Stimulated activated CD4-positive, alpha-beta T cell treated with anti-CD3 and anti-CD28 coated beads, Interleukin-1b, Interleukin-23, amount 100 ng/mL, for 48 hours (primary cell): ENCODE results near the gene FAM241A.
"Not testable (repeated sequence)": the region's sequence is repeated elsewhere in the genome, so short reads cannot be mapped to it uniquely, and the experiment has no call there.

Experiments
- DNase-seq: peaks from one replicate; pipeline ENCODE4 v3.0.0-alpha.2; 2020

Gene FAM241A

DNA sequence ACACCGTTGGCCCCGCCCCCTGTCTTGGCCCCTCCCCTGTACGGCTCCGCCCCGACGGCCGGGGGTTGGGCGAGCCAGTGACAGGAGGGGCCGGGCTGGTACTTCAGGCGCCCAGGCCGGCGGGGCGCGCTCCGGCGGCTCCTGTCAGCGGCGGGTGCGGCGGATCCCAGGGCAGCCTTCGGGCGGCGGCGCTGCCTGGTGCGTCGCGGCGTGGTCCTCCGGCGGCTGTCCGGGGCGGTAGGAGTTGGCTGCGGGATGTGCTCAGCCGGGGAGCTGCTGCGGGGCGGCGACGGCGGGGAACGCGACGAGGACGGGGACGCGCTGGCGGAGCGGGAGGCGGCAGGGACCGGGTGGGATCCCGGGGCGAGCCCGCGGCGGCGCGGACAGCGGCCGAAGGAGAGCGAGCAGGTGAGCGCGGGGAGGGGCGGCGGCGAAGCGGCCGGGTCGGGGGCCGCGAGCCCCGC is at the start of gene FAM241A:
Gene FAM241A, plus strand, starts transcription at position 129 of the 464 bp plus-strand sequence. Its CDS starts 127 bp downstream, at position 256.
- DNase-seq: peak; percentile 87

DNA sequence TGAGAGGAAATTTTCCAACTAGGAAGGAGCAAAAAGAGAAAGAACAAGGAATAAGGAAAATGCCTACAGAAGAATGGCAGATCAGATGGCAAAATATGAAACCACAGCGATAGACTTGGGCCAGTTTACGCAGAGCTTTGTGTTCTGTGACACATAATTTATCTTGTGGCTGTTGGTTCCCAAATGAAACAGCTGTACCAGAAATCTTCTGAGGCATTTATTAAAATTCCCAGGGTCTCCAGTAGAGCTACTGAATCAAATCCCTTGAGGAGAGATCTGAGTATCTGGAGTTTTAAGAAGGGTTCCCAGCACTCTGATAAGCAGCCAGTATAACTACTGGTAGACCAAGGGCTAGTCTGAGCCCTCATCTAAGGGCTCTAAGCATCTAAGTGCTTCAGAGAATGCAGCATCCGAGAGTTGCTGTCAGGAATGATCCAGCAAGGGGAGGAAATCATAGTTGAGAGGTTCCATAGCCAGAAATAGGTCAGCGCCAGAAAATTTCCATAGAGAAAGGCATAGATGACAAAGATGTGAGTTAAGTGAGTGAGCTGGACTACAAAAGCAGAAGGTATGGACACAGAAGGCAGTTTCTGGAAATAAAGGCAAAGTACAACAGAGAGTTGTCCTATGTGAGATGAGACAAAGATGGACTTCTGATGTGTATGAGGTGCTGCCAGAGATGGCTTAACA is 46.3 kb upstream of the FAM241A start:
- no peak for DNase-seq

DNA sequence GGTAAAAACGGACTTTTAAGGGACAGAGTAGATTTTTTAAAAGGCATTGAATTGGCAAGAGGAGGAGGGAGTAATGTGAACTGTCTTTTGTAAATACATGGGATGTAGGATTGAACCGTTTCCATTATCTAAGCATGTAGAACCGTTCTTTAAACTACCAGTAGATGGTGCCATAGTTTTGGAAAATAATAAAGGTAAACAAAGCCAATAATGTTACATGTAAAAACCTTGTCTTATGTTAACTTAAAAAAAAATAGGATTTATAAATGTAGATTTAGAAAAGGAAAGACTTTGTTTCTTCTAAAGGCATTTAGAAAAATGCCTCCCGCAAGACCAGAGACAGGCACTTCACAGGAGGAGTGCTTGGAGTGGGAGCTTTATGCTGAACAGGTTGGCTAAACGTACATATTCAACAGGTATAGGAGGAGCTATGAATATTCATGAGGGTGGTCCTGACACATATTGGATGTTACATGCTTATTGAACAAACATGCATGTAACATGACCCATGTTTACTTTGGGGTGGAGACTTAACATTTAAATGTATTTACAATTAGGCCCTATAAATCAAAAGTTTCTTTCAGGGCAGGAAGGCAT is 45.5 kb upstream of the FAM241A start:
- DNase-seq: no peak

DNA sequence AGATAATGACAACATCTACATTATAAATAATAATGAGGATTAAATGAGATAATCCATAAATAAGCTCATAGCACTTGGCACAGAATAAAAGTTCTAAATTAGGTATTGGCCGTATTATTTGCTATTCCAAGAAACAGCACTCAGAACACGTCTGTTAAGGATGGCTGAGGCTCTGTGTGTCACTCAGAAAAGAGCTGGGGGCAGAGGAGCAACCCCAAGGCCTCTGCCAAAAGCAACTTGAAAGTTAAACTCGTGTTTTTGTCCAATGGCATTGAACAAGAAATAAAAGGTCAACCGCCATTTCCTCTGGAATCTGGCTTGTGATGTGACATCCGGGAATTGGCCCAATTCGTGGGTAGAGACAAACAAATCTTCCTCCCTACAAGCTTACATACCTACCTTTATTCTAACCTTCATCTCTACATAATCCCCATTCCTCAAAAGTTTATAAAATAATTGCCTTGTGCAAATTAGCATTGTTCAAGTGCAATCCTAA is 42.3 kb upstream of the FAM241A start:
- DNase-seq: no peak

DNA sequence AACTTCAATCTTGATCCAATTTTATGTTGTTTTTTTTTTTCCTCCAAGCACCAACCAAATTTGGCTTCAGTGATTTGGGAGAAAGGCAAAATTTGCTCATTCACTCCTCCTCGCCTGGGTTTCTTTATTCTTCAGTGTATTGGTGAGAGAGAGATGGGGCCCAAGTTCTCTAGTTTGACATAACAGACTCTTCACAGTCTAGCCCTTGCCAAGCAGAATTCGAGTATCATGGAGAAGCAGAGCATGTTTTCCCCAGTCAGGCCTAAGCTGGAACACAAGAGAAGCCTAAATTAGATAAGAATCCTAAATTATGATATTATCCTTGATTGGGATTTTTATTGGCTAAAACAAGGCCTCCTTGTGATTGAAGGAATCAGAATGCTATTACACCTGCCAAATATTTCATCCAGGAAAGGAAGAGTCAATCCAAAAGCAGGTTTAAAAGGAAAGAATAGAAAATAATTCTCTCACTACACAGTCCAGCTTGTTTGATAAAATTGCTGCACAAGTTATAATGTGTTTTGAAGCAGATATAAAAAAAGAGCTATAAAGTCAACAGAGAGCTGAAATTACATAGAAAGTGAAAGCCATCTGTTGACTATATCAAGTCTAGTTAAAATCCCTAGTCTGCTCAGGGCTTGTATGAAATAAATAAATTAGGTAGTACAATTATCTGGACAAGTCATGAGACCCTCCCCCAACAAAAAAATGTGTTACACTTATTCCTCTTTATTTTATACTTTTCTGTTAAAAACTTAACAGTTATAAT is 39.9 kb upstream of the FAM241A start:
- no peak for DNase-seq

DNA sequence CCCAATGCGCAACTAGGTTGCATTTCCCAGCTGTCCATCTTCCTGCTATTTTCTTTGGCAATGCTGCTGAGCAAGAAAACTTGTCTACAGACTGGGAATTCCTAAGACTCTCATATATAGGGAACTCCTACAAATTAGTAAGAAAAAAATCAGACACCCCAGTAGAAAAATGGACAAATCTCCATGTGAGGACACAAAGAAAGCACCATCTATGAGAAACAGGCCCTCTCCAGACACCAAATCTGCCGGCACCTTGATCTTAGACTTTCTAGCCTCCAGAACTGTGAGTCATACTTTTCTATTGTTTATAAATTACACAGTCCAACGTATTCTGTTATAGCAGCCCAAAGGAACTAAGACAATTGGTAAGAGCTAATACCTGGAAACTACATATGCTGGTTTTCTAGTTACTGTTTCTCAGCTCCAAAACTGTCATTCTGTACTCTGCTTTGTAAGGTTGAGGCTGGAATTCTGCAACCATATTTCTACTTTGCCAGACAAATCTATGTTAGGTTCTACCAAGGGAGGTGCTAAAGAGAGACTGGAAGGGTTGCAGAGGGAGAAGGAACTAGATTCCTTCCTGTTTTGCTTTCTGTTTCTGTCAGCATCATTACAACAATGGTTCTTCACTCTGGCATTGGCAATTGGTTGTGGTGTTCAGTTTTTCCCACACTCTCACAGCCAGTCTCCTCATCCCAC is 35.7 kb upstream of the FAM241A start:
- DNase-seq: no peak

DNA sequence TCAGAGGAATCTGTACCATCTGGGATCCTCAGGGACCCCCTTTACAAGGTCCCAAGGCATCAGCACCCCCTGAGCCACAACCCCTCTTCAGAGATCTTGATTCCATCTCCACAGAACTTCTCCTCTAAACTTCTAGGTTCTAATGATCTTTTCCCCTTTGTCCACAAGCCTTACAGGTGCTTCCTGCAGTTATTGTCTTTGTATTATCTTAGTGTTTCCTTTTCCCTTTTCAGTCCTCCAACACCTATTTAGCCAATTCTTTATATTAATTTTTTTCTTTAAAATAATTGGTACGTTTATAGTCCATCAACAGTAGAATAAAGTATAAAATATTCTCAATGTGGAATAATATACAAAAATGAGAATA is 35.2 kb upstream of the FAM241A start:
- DNase-seq: no peak

DNA sequence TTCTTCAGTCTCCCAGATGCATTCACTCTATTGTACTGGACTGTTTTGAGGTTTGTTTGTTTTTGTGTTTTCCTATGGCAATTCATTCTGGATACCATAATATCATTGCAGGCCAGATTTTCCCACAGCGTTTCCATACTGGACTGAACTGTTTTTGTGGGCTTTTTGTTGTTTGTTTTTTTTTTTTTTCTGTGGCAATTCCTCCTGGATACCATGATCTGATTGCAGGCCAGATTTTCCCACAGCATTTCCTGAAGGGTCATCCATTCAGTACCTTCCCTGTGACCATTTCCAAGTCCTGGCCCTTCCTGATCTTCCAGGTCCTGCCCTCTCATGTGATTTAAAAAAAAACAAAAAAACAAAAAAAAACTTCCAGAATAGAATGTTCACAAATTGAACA is 33.9 kb upstream of the FAM241A start:
- no peak for DNase-seq

DNA sequence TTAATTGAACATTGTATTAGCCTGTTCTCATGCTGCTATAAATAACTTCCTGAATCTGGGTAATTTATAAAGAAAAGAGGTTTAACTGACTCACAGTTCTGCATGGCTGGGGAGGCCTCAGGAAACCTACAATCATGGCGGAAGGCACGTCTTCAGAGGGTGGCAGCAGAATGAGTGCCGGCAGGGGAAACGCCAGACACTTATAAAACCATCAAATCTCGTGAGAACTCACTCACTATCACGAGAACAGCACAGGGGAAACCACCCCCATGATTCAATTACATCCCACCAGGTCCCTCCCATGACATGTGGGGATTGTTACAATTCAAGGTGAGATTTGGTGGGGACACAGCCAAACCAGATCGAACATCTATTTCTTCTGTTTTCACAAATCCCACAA is 33.2 kb upstream of the FAM241A start:
- not testable (repeated sequence) for DNase-seq

DNA sequence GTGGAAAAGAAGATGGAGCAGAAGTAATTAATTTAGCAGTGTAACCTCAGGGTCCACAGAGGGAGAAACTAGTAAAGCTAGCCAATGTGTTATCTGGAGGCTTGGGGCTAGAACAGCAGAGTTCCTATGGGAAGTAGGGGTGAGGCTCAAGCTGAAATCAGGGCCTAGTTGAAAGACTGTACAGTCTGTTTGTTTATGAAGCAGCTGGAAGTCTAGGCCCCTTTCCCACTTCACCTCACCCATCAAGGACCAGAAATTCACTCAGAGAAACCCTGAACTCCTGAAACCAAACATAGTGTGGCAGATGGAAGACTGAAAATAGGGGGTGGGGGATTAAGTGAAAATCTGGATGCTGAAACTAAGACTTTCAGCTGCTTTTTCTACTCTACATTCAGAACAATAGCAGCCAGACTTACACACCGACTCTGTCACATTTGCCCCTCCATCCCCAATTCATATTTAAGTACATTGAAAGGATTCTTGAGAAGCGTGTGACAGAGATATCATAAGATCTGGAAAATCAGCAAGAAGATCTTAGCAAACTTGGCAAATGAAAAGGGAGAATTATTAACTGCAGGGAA is 32.6 kb upstream of the FAM241A start:
- no peak for DNase-seq

DNA sequence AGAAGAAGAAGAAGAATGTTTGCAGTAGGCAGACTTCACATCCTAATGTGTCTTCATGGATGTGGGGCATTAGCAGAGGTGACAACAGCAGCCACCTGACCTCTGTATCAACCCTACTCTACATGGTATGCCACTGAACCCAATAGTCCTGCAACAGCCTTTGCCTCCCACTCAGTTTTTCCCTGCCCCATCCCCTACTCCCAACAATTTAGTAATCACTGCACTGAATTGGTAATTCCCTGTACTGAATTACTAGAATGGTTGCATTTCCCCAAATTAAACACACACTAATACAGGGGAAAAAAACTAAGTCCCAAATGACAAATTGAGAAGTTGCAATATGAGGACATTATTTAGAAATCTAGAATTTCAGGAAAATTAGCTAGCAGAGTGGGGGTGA is 31.4 kb upstream of the FAM241A start:
- no peak for DNase-seq

DNA sequence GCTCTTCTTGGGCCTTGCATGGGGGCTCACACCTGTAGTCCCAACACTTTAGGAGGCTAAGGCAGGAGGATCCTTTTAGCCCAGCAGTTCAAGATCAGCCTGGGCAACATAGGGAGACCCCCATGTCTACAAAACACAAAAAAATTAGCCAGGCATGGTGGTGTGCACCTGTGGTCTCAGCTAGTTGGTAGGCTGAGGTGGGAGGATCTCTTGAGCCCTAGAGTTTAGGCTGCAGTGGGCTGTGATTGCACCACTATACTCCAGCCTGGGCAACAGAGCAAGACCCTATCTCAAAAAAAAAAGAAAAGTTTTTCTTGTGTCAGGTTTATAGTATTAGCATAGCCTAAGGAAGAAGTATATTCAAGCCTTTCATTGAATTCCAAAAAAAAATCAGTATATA is 30.8 kb upstream of the FAM241A start:
- DNase-seq: no peak

DNA sequence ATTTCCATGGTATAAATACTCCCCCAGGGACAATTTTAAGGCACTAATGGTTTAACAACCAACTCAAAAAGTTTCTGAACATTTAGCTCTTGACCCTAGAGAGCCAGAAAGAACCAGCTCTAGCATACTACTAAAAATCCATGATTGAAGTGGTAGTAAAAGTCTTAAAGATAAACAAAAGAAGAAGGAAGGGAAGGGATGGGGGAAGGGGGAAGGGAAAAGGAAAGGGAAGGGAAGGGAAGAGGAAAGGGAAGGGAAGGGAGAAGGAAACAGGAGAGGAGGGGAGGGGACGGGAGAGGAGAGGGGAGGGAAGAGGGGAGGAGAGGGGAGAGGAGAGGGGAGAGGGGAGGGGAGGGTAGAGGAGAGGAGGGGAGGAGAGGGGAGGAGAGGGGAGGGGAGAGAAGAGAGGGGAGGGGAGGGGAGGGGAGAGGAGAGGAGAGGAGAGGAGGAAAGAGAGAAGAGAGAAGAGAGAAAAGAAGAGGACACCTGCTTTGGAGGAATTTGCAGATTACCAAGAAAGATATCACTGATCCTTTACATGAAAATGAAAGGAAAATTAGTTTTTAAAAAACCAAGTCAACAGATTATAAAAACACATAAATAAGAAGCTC is 26.4 kb upstream of the FAM241A start:
- DNase-seq: no peak

DNA sequence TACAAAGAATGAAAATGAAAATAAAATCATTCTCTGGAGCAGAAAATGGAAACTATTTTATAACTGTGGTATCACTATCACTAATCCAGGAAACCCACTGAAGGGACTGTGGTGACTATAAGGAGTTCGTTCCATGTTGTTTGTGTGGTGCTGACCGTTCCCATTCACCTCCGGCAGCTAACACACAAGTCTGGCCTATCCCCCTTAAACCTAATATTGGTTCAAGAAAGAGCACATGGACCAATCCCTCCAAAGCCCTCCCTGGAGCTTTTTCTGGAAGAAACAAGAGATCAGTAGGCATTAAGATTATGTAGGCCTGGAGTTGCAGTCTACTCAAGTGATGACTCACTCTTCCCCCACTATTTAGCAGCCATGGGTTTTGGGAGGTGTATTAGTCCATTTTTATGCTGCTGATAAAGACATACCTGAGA is 25.9 kb upstream of the FAM241A start:
- DNase-seq: no peak

DNA sequence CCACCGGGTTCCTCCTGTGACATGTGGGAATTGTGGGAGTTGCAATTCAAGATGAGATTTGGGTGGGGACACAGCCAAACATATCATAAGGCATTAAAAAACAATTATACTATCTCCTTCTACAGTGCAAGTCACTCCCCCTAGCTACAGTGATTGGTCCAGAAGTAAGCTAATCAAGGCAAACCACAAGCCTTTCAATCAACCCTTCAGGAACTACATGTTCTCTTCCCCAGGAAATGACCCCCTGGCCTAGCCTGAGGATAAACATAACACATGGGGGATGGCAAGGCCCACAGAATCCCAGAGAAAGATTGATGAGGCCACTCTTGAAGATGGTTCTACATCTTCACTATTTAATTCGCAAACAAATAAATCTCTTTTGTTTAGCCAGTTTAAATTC is 25.2 kb upstream of the FAM241A start:
- no peak for DNase-seq

DNA sequence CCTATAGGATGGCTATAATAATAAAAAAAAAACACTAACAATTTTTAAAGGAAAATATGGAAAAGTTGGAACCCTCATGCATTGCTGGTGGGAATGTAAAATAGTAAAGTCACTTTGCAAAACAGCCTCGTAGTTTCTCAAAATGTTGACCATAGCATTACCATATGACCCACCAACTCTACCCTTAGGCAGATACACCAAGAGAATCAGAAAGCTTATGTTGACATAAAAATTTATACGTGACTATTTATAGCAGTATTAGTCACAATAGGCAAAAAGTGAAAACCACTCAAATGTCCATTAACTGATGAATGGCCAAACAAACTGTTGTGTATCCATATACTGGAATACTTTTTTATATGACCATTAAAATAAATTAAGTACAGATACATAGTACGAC is 19.8 kb upstream of the FAM241A start:
- DNase-seq: no peak

DNA sequence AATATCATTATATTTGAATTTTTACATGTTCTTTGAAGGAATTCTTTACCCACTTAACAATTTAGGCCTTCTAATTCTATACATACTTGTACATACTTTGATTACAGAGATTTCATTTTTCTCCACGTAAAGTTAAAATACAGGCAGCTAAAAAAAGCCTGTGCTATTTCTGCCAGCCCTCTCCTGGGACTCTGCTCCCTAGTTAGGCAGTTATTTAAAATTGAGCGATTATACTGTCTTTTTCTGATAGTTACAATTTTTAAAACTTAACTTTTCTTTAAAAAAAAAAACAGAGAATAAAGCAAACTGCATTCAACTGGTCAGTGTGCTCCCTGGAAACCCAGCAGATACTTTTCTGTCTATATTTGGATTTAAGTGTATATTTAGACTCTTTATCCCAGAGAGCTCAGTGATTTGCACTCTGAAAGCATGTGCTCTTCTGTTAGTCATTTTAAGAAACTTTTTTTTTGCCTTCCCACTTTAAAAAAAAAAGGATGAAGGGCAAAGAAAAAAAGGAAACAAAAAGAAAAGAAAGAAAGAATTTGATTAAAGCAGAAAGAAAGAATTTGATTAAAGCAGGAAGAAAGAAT is 18.1 kb upstream of the FAM241A start:
- DNase-seq: no peak

DNA sequence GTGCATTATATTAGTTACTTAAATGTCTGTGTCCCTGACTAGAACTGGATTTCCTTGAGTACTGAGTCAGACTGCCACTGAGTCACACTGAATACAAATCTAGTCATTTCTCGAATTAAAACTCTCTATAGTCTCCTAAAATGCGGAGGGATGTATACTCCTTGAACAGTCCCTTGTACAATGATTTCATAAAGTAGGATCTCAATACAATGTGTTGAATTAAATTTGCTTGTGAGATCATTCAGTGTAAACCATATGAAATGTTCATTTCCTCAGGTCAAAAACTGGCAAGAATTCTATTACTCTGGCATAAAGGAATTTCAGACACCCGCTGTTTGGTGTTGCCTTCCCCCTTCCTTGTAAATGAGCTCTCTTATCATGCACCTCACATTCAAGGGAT is 17.5 kb upstream of the FAM241A start:
- no peak for DNase-seq

DNA sequence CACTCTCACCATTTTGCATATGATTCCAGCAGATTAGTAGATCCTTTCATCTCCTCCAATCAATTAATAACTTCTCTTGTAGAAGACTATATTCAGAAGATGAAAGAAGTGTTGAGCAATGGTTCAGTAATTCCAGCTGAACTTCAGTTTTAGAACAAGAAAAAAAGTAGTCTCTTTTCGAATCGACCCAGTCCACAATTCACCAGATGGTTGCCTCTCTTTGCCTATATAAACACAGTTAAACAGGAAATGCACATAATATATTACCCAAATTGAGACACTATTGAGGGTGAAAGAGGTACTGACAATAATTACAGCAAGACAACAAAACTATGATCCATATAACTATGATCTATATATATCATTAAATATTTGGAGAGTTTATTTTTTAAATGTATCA is 16.8 kb upstream of the FAM241A start:
- DNase-seq: no peak

DNA sequence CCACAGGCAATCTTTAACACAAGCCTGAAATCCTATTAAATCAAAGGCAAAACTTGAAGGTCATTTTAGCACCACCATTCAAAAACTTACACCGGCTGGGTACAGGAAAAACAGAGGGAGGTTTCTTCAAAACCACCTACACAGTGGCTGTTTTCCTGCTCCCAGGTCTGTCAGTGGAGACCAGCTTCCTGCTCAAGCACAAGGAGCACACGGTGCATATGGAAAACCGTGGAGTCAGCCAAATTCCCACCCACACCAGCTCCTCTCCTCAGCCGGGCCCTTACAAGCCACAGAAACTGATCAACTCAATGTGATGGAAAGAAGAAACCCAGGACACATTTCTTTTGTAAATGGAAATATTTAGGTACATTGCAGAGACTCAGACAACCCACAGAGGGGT is 14.3 kb upstream of the FAM241A start:
- DNase-seq: no peak

DNA sequence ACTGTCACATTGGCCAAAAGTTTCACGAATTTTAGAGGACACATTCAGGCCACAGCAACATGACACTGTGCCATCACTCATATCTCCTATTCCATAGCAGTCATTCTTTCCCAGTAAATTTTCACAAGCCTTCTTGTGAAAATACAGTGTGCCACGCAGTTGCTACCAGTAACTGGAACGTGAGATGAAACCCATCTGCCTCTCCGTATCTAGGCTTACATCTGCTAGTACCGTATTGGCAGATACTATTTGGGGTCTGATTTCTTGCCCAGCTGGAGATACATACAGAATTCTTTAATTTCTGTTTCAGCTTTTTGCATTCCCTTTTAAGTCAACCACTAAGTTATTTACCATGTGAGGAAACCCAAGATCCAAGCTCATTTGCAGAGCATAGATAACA is 8.7 kb upstream of the FAM241A start:
- DNase-seq: no peak

DNA sequence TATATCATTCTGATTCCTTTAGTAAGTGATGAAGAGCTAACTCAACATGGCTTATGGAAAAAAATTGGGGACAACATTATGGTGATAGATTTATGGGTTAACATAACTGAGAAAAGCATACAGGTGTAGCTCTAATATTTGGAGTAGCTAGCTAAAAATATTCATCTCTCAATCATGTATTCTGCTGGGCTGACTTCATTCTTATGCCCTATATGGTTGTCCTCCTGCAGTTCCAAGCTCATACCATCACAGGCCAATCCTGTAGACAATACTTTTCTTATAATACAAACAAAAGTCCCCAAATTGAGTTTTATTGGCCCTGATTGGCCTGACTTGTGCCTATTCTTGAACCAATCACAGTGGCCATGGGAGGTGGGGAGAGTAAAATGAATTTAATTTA is 6.7 kb upstream of the FAM241A start:
- no peak for DNase-seq
